ENCODE data around the gene TIGAR.

DNA sequence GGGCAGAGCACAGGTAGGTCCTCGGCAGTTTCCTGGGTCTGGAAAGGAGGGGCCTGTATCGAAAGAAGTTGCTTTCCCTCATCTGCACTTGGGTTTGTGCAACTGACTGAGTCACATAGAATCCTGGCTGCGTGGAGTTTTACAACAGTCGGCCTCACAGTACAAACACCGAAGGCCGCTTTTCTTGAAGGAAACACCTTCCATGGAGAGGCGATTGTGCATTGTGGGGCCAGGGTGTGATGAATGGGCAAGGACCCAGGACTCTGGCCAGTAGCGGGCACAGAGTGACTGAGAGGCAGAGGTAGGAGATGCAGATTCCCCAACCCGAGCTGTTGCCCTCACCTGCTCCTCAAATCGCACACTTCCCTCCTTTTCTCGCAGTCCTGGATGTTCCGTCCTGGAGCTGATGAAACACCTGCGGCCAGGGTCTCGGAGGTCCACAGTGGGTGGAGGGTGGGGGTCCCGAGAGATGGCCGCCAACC is 39.8 kb upstream of the TIGAR start:
- TF ChIP-seq POLR2AphosphoS5 (IDR thresholded peaks at IDR 0.05) (no peak), POLR2A (IDR thresholded peaks at IDR 0.05) (no peak)
- TF ChIP-seq, protein P1, sequence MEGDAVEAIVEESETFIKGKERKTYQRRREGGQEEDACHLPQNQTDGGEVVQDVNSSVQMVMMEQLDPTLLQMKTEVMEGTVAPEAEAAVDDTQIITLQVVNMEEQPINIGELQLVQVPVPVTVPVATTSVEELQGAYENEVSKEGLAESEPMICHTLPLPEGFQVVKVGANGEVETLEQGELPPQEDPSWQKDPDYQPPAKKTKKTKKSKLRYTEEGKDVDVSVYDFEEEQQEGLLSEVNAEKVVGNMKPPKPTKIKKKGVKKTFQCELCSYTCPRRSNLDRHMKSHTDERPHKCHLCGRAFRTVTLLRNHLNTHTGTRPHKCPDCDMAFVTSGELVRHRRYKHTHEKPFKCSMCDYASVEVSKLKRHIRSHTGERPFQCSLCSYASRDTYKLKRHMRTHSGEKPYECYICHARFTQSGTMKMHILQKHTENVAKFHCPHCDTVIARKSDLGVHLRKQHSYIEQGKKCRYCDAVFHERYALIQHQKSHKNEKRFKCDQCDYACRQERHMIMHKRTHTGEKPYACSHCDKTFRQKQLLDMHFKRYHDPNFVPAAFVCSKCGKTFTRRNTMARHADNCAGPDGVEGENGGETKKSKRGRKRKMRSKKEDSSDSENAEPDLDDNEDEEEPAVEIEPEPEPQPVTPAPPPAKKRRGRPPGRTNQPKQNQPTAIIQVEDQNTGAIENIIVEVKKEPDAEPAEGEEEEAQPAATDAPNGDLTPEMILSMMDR (IDR thresholded peaks at IDR 0.05) = no peak
